ENCODE results near the gene ABHD12B.
A peak's percentile ranks its signal among the peaks of the same experiment; 100 is the strongest.

The ABHD12B gene

GRCh38 chr14:50943261-50943942, 71.5 kb downstream of the ABHD12B start:
- no peak for DNase-seq
- Histone ChIP-seq H3K27me3 (replicated peaks) (no peaks in the 10 kb centered on the region), H3K36me3 (replicated peaks) (no peaks in the 10 kb centered on the region), H3K27ac (no peak overlapping the region), H3K4me3 (ENCODE audit: low read depth, low read length) (peak overlapping the region; percentile 80)
- in situ Hi-C loops (cut with HindIII; ENCODE audit: low pct_ligation_motif_present, low sequenced_read_pairs), result no loop called here
- no peak for TF ChIP-seq CTCF (IDR thresholded peaks at IDR 0.05; ENCODE audit: low read depth, low read length, missing control alignments)

DNA sequence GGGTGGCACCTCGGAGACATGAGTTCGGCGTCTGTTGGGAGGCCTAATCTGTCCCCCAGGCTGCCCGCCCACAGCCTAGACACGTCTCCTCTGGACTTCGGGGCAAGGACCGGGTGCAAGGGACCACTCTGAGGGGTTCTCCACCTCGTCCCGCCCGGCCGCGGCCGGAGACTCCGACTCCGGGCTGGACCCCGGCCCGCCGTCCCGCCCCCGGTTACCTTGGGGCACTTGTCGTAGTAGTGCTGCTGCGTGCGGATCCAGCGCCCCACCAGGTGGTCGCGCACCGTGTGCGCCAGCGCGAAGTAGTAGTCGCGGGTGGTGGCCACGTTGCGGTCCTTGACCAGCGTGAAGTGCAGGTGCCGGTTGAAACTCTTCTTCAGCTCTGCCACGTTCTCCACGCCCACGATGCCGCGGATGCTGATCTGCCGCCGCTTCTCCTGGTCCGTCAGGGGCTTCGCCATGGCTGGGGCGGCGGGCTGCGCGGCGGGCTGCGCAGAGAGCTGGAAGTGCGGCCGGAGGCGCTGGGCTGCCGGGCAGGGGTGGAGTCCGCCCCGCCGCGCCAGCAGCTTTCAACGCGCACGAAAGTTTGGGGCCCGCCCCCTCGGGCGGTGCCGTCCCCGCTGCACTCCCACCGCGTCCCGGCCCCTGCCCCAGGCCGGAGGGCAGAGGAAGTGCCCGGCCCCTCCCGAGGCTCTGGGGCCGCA, 72.2 kb downstream of the ABHD12B start, which contains the start of gene PYGL:
PYGL (minus strand) TSS at position 541 of the 704 bp plus-strand sequence; CDS start at position 461, 80 bp downstream.
- Histone ChIP-seq H3K4me3 (ENCODE audit: low read depth, low read length) (peak within 1 kb of the TSS; percentile 80), H3K36me3 (replicated peaks) (no peaks in the 10 kb centered on the region), H3K27ac (peak within 1 kb of the TSS; percentile 59), H3K27me3 (replicated peaks) (no peaks in the 10 kb centered on the region)
- peak; percentile 18 for TF ChIP-seq CTCF (IDR thresholded peaks at IDR 0.05; ENCODE audit: low read depth, low read length, missing control alignments)
- DNase-seq, result peak; percentile 47
- in situ Hi-C loops (cut with HindIII; ENCODE audit: low pct_ligation_motif_present, low sequenced_read_pairs), result no loop called here

GRCh38 chr14:50944647-50945413, 73.0 kb downstream of the ABHD12B start:
- no peaks in the 10 kb centered on the region for H3K36me3 ChIP-seq (replicated peaks)
- no peaks in the 10 kb centered on the region for H3K27me3 ChIP-seq (replicated peaks)
- no peak for DNase-seq
- TF ChIP-seq CTCF (IDR thresholded peaks at IDR 0.05; ENCODE audit: low read depth, low read length, missing control alignments), result no peak
- peak overlapping the region; percentile 80 for H3K4me3 ChIP-seq (ENCODE audit: low read depth, low read length)
- in situ Hi-C loops (cut with HindIII; ENCODE audit: low pct_ligation_motif_present, low sequenced_read_pairs), result no loop called here
- H3K27ac ChIP-seq, result peak overlapping the region; percentile 59

GRCh38 chr14:50946234-50946935, 74.5 kb downstream of the ABHD12B start:
- H3K36me3 ChIP-seq (replicated peaks), result no peaks in the 10 kb centered on the region
- H3K27me3 ChIP-seq (replicated peaks), result no peaks in the 10 kb centered on the region
- in situ Hi-C loops (cut with HindIII; ENCODE audit: low pct_ligation_motif_present, low sequenced_read_pairs), result no loop called here
- no peak for DNase-seq
- no peak overlapping the region for H3K27ac ChIP-seq
- H3K4me3 ChIP-seq (ENCODE audit: low read depth, low read length), result no peak overlapping the region
- no peak for TF ChIP-seq CTCF (IDR thresholded peaks at IDR 0.05; ENCODE audit: low read depth, low read length, missing control alignments)

GRCh38 chr14:50947446-50947845, 75.6 kb downstream of the ABHD12B start:
- Histone ChIP-seq H3K27ac (no peak overlapping the region), H3K4me3 (ENCODE audit: low read depth, low read length) (no peak overlapping the region), H3K27me3 (replicated peaks) (no peaks in the 10 kb centered on the region), H3K36me3 (replicated peaks) (no peaks in the 10 kb centered on the region)
- no peak for DNase-seq
- no peak for TF ChIP-seq CTCF (IDR thresholded peaks at IDR 0.05; ENCODE audit: low read depth, low read length, missing control alignments)
- in situ Hi-C loops (cut with HindIII; ENCODE audit: low pct_ligation_motif_present, low sequenced_read_pairs), result no loop called here

All from brain microvascular endothelial cell (primary cell).